Measurements from ENCODE around the gene EIPR1.

Gene EIPR1

GRCh38 chr2:3280683-3281520 is 96.7 kb downstream of the EIPR1 start:
- Histone ChIP-seq H3K4me2 (ENCODE audit: low read depth, low read length, poor library complexity, severe bottlenecking) (no peak overlapping the region), H3K9me3 (ENCODE audit: insufficient read depth, low read length) (no peaks in the 10 kb centered on the region), H2AFZ (ENCODE audit: low read depth, low read length, severe bottlenecking) (no peak overlapping the region), H3F3A (ENCODE audit: insufficient read depth) (no peaks in the 10 kb centered on the region), H3K4me3 (ENCODE audit: insufficient read depth, low read length, poor library complexity, severe bottlenecking) (no peak overlapping the region), H4K20me1 (ENCODE audit: low read depth, low read length) (no peaks in the 10 kb centered on the region), H3K9me2 (replicated peaks; ENCODE audit: insufficient read depth, low read length) (no peaks in the 10 kb centered on the region), H3K27me3 (ENCODE audit: low read length) (no peaks in the 10 kb centered on the region), H3K27ac (ENCODE audit: low read depth, low read length) (no peak overlapping the region), H3K79me2 (ENCODE audit: insufficient read depth, low read length) (no peaks in the 10 kb centered on the region), H3K9ac (ENCODE audit: low read length) (no peak overlapping the region), H3K36me3 (ENCODE audit: low read length) (0 out of 2 replicates have a peak, but pooled peaks cover 4% of the 10 kb centered on the region)
- TF ChIP-seq EZH2phosphoT487 (conservative IDR thresholded peaks at IDR 0.05; ENCODE audit: low read length), result no peak
- no peak for TF ChIP-seq CTCF (IDR thresholded peaks at IDR 0.05; ENCODE audit: insufficient read depth, low read length, poor library complexity, severe bottlenecking)

GRCh38 chr2:3280197-3280596 is 97.4 kb downstream of the EIPR1 start:
- no peaks in the 10 kb centered on the region for H3K9me3 ChIP-seq (ENCODE audit: insufficient read depth, low read length)
- H3K9ac ChIP-seq (ENCODE audit: low read length), result no peak overlapping the region
- H4K20me1 ChIP-seq (ENCODE audit: low read depth, low read length), result no peaks in the 10 kb centered on the region
- H3K79me2 ChIP-seq (ENCODE audit: insufficient read depth, low read length), result no peaks in the 10 kb centered on the region
- H3K4me2 ChIP-seq (ENCODE audit: low read depth, low read length, poor library complexity, severe bottlenecking), result no peak overlapping the region
- H2AFZ ChIP-seq (ENCODE audit: low read depth, low read length, severe bottlenecking), result no peak overlapping the region
- H3K9me2 ChIP-seq (replicated peaks; ENCODE audit: insufficient read depth, low read length), result no peaks in the 10 kb centered on the region
- no peak for TF ChIP-seq EZH2phosphoT487 (conservative IDR thresholded peaks at IDR 0.05; ENCODE audit: low read length)
- no peak for TF ChIP-seq CTCF (IDR thresholded peaks at IDR 0.05; ENCODE audit: insufficient read depth, low read length, poor library complexity, severe bottlenecking)
- H3K36me3 ChIP-seq (ENCODE audit: low read length), result 0 out of 2 replicates have a peak, but pooled peaks cover 4% of the 10 kb centered on the region
- H3K4me3 ChIP-seq (ENCODE audit: insufficient read depth, low read length, poor library complexity, severe bottlenecking), result no peak overlapping the region
- H3K27ac ChIP-seq (ENCODE audit: low read depth, low read length), result no peak overlapping the region
- no peaks in the 10 kb centered on the region for H3F3A ChIP-seq (ENCODE audit: insufficient read depth)
- no peaks in the 10 kb centered on the region for H3K27me3 ChIP-seq (ENCODE audit: low read length)

GRCh38 chr2:3279236-3279960 is 98.2 kb downstream of the EIPR1 start:
- H3K9me2 ChIP-seq (replicated peaks; ENCODE audit: insufficient read depth, low read length), result no peaks in the 10 kb centered on the region
- H3K4me2 ChIP-seq (ENCODE audit: low read depth, low read length, poor library complexity, severe bottlenecking), result no peak overlapping the region
- H3K9ac ChIP-seq (ENCODE audit: low read length), result no peak overlapping the region
- no peak overlapping the region for H3K4me3 ChIP-seq (ENCODE audit: insufficient read depth, low read length, poor library complexity, severe bottlenecking)
- no peak for TF ChIP-seq CTCF (IDR thresholded peaks at IDR 0.05; ENCODE audit: insufficient read depth, low read length, poor library complexity, severe bottlenecking)
- no peak for TF ChIP-seq EZH2phosphoT487 (conservative IDR thresholded peaks at IDR 0.05; ENCODE audit: low read length)
- no peak overlapping the region for H2AFZ ChIP-seq (ENCODE audit: low read depth, low read length, severe bottlenecking)
- H3K27me3 ChIP-seq (ENCODE audit: low read length), result no peaks in the 10 kb centered on the region
- H3F3A ChIP-seq (ENCODE audit: insufficient read depth), result no peaks in the 10 kb centered on the region
- H3K36me3 ChIP-seq (ENCODE audit: low read length), result peaks cover 10% of the 10 kb centered on the region; the same call in 1 of the 2 replicates
- H3K9me3 ChIP-seq (ENCODE audit: insufficient read depth, low read length), result no peaks in the 10 kb centered on the region
- H3K27ac ChIP-seq (ENCODE audit: low read depth, low read length), result no peak overlapping the region
- no peaks in the 10 kb centered on the region for H3K79me2 ChIP-seq (ENCODE audit: insufficient read depth, low read length)
- H4K20me1 ChIP-seq (ENCODE audit: low read depth, low read length), result no peaks in the 10 kb centered on the region
